NB4 (cell line): ENCODE results near the gene CDC42EP5.
A peak's percentile ranks its signal among the peaks of the same experiment; 100 is the strongest.
"Not testable (repeated sequence)": the region's sequence is repeated elsewhere in the genome, so short reads cannot be mapped to it uniquely, and the experiment has no call there.

Source experiments
- DNase-seq: peaks from one replicate; pipeline ENCODE4 v3.0.0; 2010; ENCODE audit warnings: low read depth
- H3K4me3 ChIP-seq: one replicate; pipeline ENCODE4 v1.5.1; 2011; ENCODE audit warnings: mild to moderate bottlenecking, low read depth, low read length, moderate library complexity
- CTCF ChIP-seq: IDR thresholded peaks from one replicate; pipeline ENCODE4 v1.5.1; 2012; ENCODE audit warnings: low read depth, low read length
- MAX ChIP-seq: IDR thresholded peaks from 2 replicates; pipeline ENCODE4 v1.6.1; 2011; ENCODE audit warnings: low read depth, low read length
- MYC ChIP-seq: IDR thresholded peaks from 2 replicates; pipeline ENCODE4 v1.6.1; 2011; ENCODE audit warnings: low read depth, low read length
- POLR2A ChIP-seq: IDR thresholded peaks from 2 replicates; pipeline ENCODE4 v1.6.1; 2011; ENCODE audit warnings: mild to moderate bottlenecking; ENCODE audit not compliant: insufficient read length; ENCODE audit errors: extremely low read depth

Gene CDC42EP5

DNA sequence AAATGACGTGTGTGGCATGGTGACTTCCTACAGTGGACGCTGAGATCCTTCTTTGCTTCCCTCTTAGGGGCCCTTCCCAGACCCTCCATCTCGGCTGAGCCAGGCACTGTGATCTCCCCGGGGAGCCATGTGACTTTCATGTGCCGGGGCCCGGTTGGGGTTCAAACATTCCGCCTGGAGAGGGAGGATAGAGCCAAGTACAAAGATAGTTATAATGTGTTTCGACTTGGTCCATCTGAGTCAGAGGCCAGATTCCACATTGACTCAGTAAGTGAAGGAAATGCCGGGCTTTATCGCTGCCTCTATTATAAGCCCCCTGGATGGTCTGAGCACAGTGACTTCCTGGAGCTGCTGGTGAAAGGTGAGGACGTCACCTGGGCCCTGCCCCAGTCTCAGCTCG lies 34.7 kb upstream of the CDC42EP5 start:
- TF ChIP-seq MAX (no peak), CTCF (no peak), MYC (no peak), POLR2A (no peak)
- no peak for DNase-seq
- no peak overlapping the region for H3K4me3 ChIP-seq

DNA sequence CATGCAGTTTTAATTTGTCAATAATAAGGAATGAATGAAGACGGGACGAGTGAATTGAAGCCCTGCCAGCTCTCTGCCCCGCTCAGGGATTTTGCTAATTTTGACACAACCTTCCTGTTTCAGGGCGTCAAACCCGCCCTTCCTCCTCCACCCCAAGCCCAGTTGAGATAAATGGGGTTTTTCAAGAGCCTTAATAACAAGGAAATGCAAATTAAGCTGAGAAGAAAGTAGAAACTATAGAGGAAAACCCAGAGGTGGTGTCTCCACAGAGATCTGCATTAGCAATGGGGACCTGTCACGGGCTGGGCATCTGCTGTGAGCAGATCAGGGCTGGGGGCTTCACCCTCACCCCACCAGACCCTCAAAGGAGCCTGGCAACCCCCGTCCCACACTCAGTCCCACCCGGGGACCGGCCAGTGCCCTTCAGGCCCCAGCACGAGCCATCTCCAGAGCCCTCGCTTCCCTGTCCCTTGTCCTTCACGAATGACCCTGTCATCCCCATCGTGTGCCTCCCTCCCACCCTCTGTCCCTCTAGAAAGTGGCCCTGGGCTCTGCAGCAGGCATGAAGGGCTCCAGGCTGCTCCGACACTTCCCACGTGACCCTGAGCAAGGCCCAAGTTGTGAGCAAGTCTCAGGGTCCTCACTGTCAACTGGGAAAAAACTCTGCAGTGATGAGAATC lies 34.1 kb upstream of the CDC42EP5 start:
- DNase-seq, H3K4me3 ChIP-seq: not testable (repeated sequence)

- TF ChIP-seq CTCF (no peak), MAX (no peak), MYC (no peak), POLR2A (no peak)
- DNase-seq = no peak
- no peak overlapping the region for H3K4me3 ChIP-seq
Measured at GRCh38 chr19:54506079-54506478, 33.0 kb upstream of the CDC42EP5 start.

GRCh38 chr19:54505542-54505941 lies 32.4 kb upstream of the CDC42EP5 start:
- not testable (repeated sequence) for H3K4me3 ChIP-seq, DNase-seq

GRCh38 chr19:54502518-54503048 lies 29.5 kb upstream of the CDC42EP5 start, which contains the start of gene LAIR2:
Gene LAIR2 (plus strand): TSS chr19:54502831. CDS start chr19:54502919, 88 bp downstream.
- no peak for DNase-seq
- peak within 1 kb of the TSS; percentile 46 for H3K4me3 ChIP-seq
- no peak for TF ChIP-seq CTCF
- no peak for TF ChIP-seq MAX
- TF ChIP-seq MYC = no peak
- TF ChIP-seq POLR2A = no peak

GRCh38 chr19:54498451-54498772 lies 25.3 kb upstream of the CDC42EP5 start:
- peak overlapping the region; percentile 55 for H3K4me3 ChIP-seq
- peak; percentile 35 for DNase-seq

DNA sequence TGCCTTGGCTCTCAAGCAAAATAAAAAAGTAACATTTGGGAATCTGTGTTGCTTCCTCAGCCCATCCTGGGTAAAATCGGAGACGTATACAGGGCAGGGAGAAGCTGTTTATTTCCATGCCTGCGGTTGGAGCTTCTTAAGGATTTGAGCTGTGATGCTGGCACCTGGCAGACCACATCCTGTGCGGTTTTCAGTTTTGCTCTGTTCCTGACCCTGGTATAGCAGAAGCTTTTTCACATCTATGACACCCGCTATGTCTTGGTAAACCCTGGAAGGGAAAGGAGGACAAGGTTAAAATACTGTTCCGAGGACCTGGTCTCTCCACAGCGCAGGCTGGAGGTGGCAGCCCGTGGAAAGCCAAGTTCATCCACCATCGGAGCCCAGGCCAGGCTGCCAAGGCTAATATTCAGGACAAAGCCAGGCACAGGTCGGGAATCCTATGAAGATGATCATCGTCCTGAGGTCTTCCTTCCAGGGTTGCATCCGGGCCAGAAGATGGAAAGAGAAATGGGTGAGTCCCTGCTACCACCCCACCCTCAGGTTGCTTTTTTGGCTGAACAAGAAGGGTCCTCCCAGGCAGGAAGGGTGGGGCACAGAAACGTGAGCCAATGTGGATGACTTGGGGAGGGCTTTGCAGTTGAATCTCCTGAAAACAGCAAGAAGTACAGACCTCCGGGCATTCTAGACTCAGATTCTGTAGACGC lies 24.8 kb upstream of the CDC42EP5 start:
- peak; percentile 25 for DNase-seq
- peak overlapping the region; percentile 55 for H3K4me3 ChIP-seq

- not testable (repeated sequence) for DNase-seq, H3K4me3 ChIP-seq
Measured at GRCh38 chr19:54495284-54495683, 22.2 kb upstream of the CDC42EP5 start.
